Lower leg skin (tissue), 3 donors: ENCODE data around the gene DBF4B.

Source experiments
- CTCF ChIP-seq, 3 donors: fragments of 450-650 bp; IDR thresholded peaks; one replicate each; pipeline ENCODE4 v1.5.1; 2016; ENCODE audit warnings: antibody characterized with exemption in 3 of 3, mild to moderate bottlenecking in 3 of 3, moderate library complexity in 2 of 3
- POLR2A ChIP-seq, 2 donors: fragments of 450-650 bp; IDR thresholded peaks; one replicate each; pipeline ENCODE4 v1.6.1; 2016 to 2017; ENCODE audit warnings: antibody characterized with exemption in 2 of 2, mild to moderate bottlenecking in 1 of 2, moderate library complexity in 1 of 2

DNA sequence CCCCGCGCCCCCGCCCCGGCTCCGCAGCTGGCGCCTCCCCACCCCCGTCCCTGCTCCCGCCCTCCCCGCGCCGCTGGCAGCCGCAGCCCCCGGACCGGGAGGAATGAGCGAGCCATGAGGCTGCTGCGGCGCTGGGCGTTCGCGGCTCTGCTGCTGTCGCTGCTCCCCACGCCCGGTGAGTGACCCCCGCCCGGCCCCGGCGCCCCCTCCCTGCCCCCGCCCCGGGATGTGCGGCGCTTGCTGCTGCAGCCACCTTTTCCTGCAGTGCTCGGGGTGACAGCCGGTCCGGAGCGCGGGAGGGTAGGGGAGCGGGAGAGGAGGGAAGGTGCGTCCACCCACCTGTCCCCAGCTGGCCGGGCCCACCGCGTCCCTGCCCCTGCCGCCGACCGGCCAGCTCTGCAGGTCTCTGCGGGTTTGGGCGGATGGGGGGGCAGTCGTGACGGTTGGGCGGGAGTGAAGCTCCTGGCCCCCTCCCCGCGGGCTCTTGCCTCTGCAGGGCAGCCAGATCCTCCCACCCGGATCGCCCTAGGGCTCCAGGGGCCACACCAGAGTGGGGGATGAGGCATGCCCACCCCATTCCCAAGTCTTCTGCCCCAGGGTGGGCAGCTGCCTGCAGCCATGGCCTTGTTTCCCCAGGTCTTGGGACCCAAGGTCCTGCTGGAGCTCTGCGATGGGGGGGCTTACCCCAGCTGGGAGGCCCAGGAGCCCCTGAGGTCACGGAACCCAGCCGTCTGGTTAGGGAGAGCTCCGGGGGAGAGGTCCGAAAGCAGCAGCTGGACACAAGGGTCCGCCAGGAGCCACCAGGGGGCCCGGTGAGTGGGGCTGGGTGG is 50.8 kb downstream of the DBF4B start:
- TF ChIP-seq POLR2A (IDR thresholded peaks at IDR 0.05), result no peak
- no peak for TF ChIP-seq CTCF (IDR thresholded peaks at IDR 0.05)
